Measurements from ENCODE around the gene RNU6-9.
"Not testable (repeated sequence)": the region's sequence is repeated elsewhere in the genome, so short reads cannot be mapped to it uniquely, and the experiment has no call there.

Gene RNU6-9

GRCh38 chr19:878751-879561, 14.3 kb upstream of the RNU6-9 start:
- not testable (repeated sequence) for DNase-seq

GRCh38 chr19:879711-880438, 13.4 kb upstream of the RNU6-9 start:
- no peak for DNase-seq

- DNase-seq: no peak
Measured at GRCh38 chr19:881385-882071, 11.8 kb upstream of the RNU6-9 start.

GRCh38 chr19:882871-883497, 10.3 kb upstream of the RNU6-9 start:
- no peak for DNase-seq

- DNase-seq: no peak
Measured at GRCh38 chr19:883661-884211, 9.5 kb upstream of the RNU6-9 start.

- no peak for DNase-seq
Measured at GRCh38 chr19:884420-885211, 8.7 kb upstream of the RNU6-9 start.

GRCh38 chr19:885536-886224, 7.6 kb upstream of the RNU6-9 start:
- no peak for DNase-seq

GRCh38 chr19:887072-887471, 6.2 kb upstream of the RNU6-9 start:
- no peak for DNase-seq

- DNase-seq: no peak
Measured at GRCh38 chr19:887599-887998, 5.7 kb upstream of the RNU6-9 start.

- no peak for DNase-seq
Measured at GRCh38 chr19:888581-889385, 4.5 kb upstream of the RNU6-9 start.

GRCh38 chr19:889662-890295, 3.5 kb upstream of the RNU6-9 start:
- no peak for DNase-seq

- no peak for DNase-seq
Measured at GRCh38 chr19:890831-891230, 2.5 kb upstream of the RNU6-9 start.

GRCh38 chr19:891421-892200, 1.7 kb upstream of the RNU6-9 start:
- DNase-seq: not testable (repeated sequence)

- DNase-seq: no peak
Measured at GRCh38 chr19:892243-892893, 916 bp upstream of the RNU6-9 start.

GRCh38 chr19:896434-896833, 3.1 kb downstream of the RNU6-9 start:
- no peak for DNase-seq

- no peak for DNase-seq
Measured at GRCh38 chr19:896999-897398, 3.7 kb downstream of the RNU6-9 start.

GRCh38 chr19:897442-898039, 4.3 kb downstream of the RNU6-9 start:
- DNase-seq: no peak

- no peak for DNase-seq
Measured at GRCh38 chr19:898663-899062, 5.4 kb downstream of the RNU6-9 start.

Data from CD4-positive, alpha-beta T cell treated with Interleukin-12 subunit alpha and Interleukin-12 subunit beta, for 1 hour (primary cell).